Stimulated activated CD8-positive, alpha-beta memory T cell treated with anti-CD3 and anti-CD28 coated beads, Interleukin-2, amount 100 ng/mL, for 1 hour (primary cell): ENCODE data around the gene NAPG.
A peak's percentile ranks its signal among the peaks of the same experiment; 100 is the strongest.
"Not testable (repeated sequence)": the region's sequence is repeated elsewhere in the genome, so short reads cannot be mapped to it uniquely, and the experiment has no call there.

ENCODE experiments used
- DNase-seq, 2 donors: peaks; one replicate each; pipeline ENCODE4 v3.0.0-alpha.2; 2020; ENCODE audit warnings: low read depth in 2 of 2

Gene NAPG

GRCh38 chr18:10514082-10514481 lies 11.7 kb upstream of the NAPG start:
- no peak for DNase-seq

- no peak for DNase-seq
These were observed 11.2 kb upstream of the NAPG start for GRCh38 chr18:10514601-10515000.

GRCh38 chr18:10515456-10515855 lies 10.4 kb upstream of the NAPG start:
- no peak for DNase-seq

GRCh38 chr18:10516078-10516477 lies 9.7 kb upstream of the NAPG start:
- no peak for DNase-seq

GRCh38 chr18:10518595-10519255 lies 7.1 kb upstream of the NAPG start:
- DNase-seq = no peak

- DNase-seq = no peak
These were observed 6.5 kb upstream of the NAPG start for GRCh38 chr18:10519366-10519765.

GRCh38 chr18:10519999-10520935 lies 5.6 kb upstream of the NAPG start:
- peak in 1 of 2 donors; percentile 20 for DNase-seq

GRCh38 chr18:10521566-10521965 lies 4.3 kb upstream of the NAPG start:
- DNase-seq = no peak

- DNase-seq = no peak
These were observed 3.3 kb upstream of the NAPG start for GRCh38 chr18:10522574-10522973.

- DNase-seq = no peak
These were observed 2.3 kb upstream of the NAPG start for GRCh38 chr18:10523544-10523943.

- no peak for DNase-seq
These were observed 1.1 kb upstream of the NAPG start for GRCh38 chr18:10524507-10525370.

- no peak for DNase-seq
These were observed 496 bp upstream of the NAPG start for GRCh38 chr18:10525371-10525691.

- DNase-seq = no peak
These were observed 728 bp downstream of the NAPG start for GRCh38 chr18:10526561-10526949.

- no peak for DNase-seq
These were observed 2.6 kb downstream of the NAPG start for GRCh38 chr18:10528439-10528838.

- DNase-seq = no peak
These were observed 4.2 kb downstream of the NAPG start for GRCh38 chr18:10530002-10530401.

GRCh38 chr18:10530852-10531251 lies 5.0 kb downstream of the NAPG start:
- no peak for DNase-seq

- no peak for DNase-seq
These were observed 7.3 kb downstream of the NAPG start for GRCh38 chr18:10533111-10533510.

GRCh38 chr18:10536280-10536679 lies 10.5 kb downstream of the NAPG start:
- DNase-seq = no peak

- DNase-seq = no peak
These were observed 11.9 kb downstream of the NAPG start for GRCh38 chr18:10537765-10538164.

GRCh38 chr18:10539124-10539523 lies 13.3 kb downstream of the NAPG start:
- not testable (repeated sequence) for DNase-seq

GRCh38 chr18:10543277-10543676 lies 17.4 kb downstream of the NAPG start:
- DNase-seq = no peak

GRCh38 chr18:10544093-10544748 lies 18.4 kb downstream of the NAPG start:
- no peak for DNase-seq
